ENCODE data around the gene EEF1G.
"Not testable (repeated sequence)": the region's sequence is repeated elsewhere in the genome, so short reads cannot be mapped to it uniquely, and the experiment has no call there.

The EEF1G gene

GRCh38 chr11:62553080-62553838, 20.4 kb downstream of the EEF1G start:
- peak; percentile 88 for DNase-seq

DNA sequence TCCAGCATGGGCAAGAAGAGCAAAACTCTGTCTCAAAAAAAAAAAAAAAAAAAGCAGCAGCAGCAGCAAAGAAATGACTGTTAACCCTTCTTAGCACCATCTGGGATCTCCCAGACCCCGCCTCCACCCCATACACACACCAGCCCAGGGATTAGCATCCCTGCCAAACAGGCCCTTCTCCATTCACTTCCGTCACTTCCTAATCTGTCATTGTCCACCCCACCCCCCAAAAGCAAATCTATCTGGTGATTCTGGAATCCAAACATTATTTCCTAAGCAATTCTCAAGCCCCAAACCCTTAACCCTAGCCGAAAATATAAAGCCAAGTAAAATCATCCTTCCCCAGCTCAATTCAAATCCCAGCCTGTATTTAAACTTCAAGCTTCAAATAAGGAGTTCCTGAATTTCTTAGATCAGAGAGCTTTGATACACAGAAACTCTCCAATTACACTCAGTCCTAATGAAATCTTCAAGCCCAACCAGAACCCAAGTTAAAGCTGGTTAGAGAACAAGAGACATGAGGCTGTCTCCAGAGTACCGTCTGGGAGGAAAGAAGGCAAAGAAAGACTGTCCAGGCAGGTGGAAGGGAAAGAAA, 21.1 kb downstream of the EEF1G start:
- no peak for DNase-seq

- DNase-seq, result not testable (repeated sequence)
These were observed 23.2 kb downstream of the EEF1G start for GRCh38 chr11:62550478-62550877.

- no peak for DNase-seq
These were observed 25.0 kb downstream of the EEF1G start for GRCh38 chr11:62548545-62549335.

GRCh38 chr11:62547691-62548281, 25.9 kb downstream of the EEF1G start:
- no peak for DNase-seq

DNA sequence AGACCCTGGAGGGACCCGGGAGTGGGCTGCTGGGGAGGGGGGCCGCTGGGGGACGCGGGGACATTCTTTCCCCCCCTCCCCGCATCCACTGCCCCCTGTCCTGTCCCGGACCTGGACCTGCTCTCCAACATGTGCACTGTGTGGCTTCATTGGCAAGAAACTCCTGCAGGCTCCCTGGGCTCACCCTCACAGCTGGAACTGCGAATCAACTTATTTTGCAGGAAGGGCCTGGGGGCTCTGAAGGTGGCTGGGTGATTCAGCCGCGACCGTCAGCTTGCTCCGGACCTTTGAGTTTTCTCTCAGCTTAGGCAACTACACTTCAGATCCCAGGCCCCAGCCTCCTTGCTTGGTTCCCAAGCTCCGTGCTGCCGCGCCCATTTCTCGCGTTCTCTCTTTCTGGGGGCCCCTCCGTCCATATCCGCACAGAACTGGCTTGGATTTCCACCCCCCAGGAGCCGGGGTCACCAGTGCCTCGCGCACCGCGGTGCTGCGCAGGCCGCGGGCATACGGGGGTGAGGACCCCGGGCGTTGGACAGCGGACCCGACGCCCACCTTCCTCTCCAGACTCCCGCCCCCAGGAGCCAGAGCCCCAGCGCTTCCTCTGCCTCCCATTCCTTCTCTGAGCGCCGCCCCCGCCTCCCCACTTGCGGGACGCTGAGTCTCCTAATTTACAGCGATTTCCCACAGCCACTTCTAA, 26.6 kb downstream of the EEF1G start:
- no peak for DNase-seq

GRCh38 chr11:62546244-62546928, 27.3 kb downstream of the EEF1G start, which contains the start of gene AHNAK:
Gene AHNAK, minus strand, starts transcription at chr11:62546806. Its CDS starts 10,708 bp downstream, at chr11:62536098.
- DNase-seq, result peak; percentile 91

GRCh38 chr11:62545437-62546243, 28.1 kb downstream of the EEF1G start:
- peak; percentile 98 for DNase-seq

- no peak for DNase-seq
These were observed 28.9 kb downstream of the EEF1G start for GRCh38 chr11:62544581-62545436.

- no peak for DNase-seq
These were observed 29.8 kb downstream of the EEF1G start for GRCh38 chr11:62543680-62544444.

GRCh38 chr11:62542750-62543567, 30.7 kb downstream of the EEF1G start:
- DNase-seq, result peak; percentile 87

- no peak for DNase-seq
These were observed 31.5 kb downstream of the EEF1G start for GRCh38 chr11:62542111-62542745.

GRCh38 chr11:62540804-62541701, 32.6 kb downstream of the EEF1G start:
- DNase-seq, result no peak

- DNase-seq, result peak; percentile 87
These were observed 34.3 kb downstream of the EEF1G start for GRCh38 chr11:62539238-62539925.

DNA sequence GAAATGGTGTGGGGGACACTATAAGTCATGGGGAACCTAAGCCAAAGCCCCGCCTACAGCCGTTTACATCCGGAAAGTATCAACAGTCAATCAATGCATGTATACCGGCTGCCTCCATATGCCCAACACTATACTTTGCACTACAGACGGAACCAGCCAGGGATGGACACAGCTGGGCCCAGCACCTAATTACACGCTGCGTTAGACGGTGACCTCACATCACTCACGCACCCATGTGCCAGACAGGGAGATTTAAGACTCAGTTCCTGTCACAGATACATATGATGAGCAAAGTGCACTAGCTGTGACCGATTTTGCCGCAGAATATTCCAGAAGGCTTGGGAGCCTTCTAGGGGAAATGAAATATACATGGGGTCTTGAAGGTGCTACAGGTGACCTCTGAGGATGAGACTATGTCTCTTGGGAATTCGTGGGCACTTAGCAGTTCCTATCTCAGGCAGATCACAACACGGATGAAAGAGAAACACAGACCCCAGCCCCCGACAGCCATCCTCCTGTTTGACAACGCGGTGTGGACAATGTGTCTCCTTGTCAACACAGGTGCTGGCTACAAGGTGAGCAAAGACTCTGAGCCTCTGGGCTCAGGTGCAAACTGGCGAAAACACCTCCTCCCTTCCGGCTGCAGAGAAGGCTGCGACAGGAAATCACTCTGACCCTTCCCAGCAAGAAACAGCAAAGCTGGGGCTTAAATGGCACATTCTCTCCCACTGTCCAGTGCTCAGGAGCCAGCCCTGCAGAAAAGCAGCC, 35.0 kb downstream of the EEF1G start:
- no peak for DNase-seq

Data from left hindlimb (tissue), 1 donor.